22Rv1 (cell line): Measurements from ENCODE around the gene LMNTD1.

ENCODE experiments used
- CTCF ChIP-seq: fragments of 450-650 bp; IDR thresholded peaks from 2 replicates; pipeline ENCODE4 v1.5.1; 2017; ENCODE audit warnings: mild to moderate bottlenecking
- ZFX ChIP-seq: fragments of 450-650 bp; IDR thresholded peaks from 2 replicates; pipeline ENCODE4 v1.6.1; 2017; ENCODE audit warnings: antibody characterized with exemption, borderline replicate concordance

GRCh38 chr12:25585021-25585523, 32.0 kb upstream of the LMNTD1 start:
- TF ChIP-seq CTCF (no peak), ZFX (no peak)
